Mammary epithelial cell (primary cell): ENCODE measurements around the gene RAD51B.

Source experiments
- CTCF ChIP-seq, 2 donors: IDR thresholded peaks in 1 of 2; conservative IDR thresholded peaks in 1 of 2; 2 replicates each; pipeline ENCODE4 v1.5.1; 2011 to 2012; ENCODE audit warnings: inconsistent platforms in 2 of 2, low read length in 2 of 2, mild to moderate bottlenecking in 2 of 2, control low read depth in 1 of 2, low read depth in 1 of 2; ENCODE audit not compliant: insufficient read depth in 1 of 2; ENCODE audit errors: extremely low read depth in 1 of 2
- EZH2 ChIP-seq: IDR thresholded peaks from 2 replicates; pipeline ENCODE4 v1.6.1; 2012; ENCODE audit warnings: low read length, inconsistent platforms, borderline replicate concordance

GRCh38 chr14:68655021-68655831, 835.6 kb downstream of the RAD51B start:
- no peak for TF ChIP-seq CTCF (conservative IDR thresholded peaks at IDR 0.05 in 1 of 2, IDR thresholded peaks at IDR 0.05 in 1 of 2; ENCODE audit: extremely low read depth in 1 of 2, insufficient read depth in 1 of 2, low read depth in 1 of 2, low read length in 2 of 2)
- no peak for TF ChIP-seq EZH2
